NCI-H446 treated with DMSO at 0.1 percent for 48 hours (cell line): Measurements from ENCODE around the gene ARID3A.
"Not testable (repeated sequence)": the region's sequence is repeated elsewhere in the genome, so short reads cannot be mapped to it uniquely, and the experiment has no call there.

ENCODE experiments used
- DNase-seq: peaks from one replicate; lab custom pipeline; 2025; lab: John Stamatoyannopoulos, UW

Gene ARID3A

GRCh38 chr19:1017906-1018305 lies 92.1 kb downstream of the ARID3A start:
- no peak for DNase-seq

- DNase-seq = no peak
These were observed 92.6 kb downstream of the ARID3A start for GRCh38 chr19:1018393-1018792.

- no peak for DNase-seq
These were observed 93.2 kb downstream of the ARID3A start for GRCh38 chr19:1018932-1019615.

GRCh38 chr19:1019616-1019961 lies 93.8 kb downstream of the ARID3A start:
- DNase-seq = no peak

- no peak for DNase-seq
These were observed 94.4 kb downstream of the ARID3A start for GRCh38 chr19:1019980-1020867.

- peak; percentile 96 for DNase-seq
These were observed 95.1 kb downstream of the ARID3A start, which contains the start of gene TMEM259 for GRCh38 chr19:1020868-1021425. Gene TMEM259 (minus strand): TSS chr19:1021123. CDS start chr19:1020996, 127 bp downstream.

- DNase-seq = not testable (repeated sequence)
These were observed 98.0 kb downstream of the ARID3A start for GRCh38 chr19:1023883-1024188.

GRCh38 chr19:1025080-1025479 lies 99.2 kb downstream of the ARID3A start:
- DNase-seq = not testable (repeated sequence)
